Heart right ventricle (tissue), 16 donors: ENCODE results near the gene FAM149B1. TPM values are rescaled to one million over a fixed set of nuclear protein-coding genes. Genes with fewer than 3 reads are reported as not detected.

ENCODE experiments used
- ATAC-seq, 8 donors: fragments of 200-7000 bp; cut with Tn5 transposase; one replicate each; pipeline ENCODE4 v1.9.1; 2020; ENCODE audit warnings: mild to moderate bottlenecking in 8 of 8, moderate library complexity in 8 of 8, moderate number of reproducible peaks in 1 of 8
- DNase-seq, 2 donors: peaks; one replicate each; pipeline ENCODE4 v3.0.0-alpha.2; 2020
- H3K27ac ChIP-seq, 10 donors: fragments of 200-600 bp; sonication (generic) in 2 of 10; one replicate each; pipeline versions ENCODE4 v1.5.0 to v1.8.0; 2020 to 2022; ENCODE audit warnings: mild to moderate bottlenecking in 3 of 10
- H3K27me3 ChIP-seq, 7 donors: fragments of 200-600 bp; one replicate each; pipeline ENCODE4 v1.8.0; 2021 to 2022; ENCODE audit warnings: mild to moderate bottlenecking in 2 of 7
- H3K36me3 ChIP-seq, 9 donors: fragments of 200-600 bp; sonication (generic) in 1 of 9; one replicate each; pipeline versions ENCODE4 v1.5.0 to v1.8.0; 2020 to 2022; ENCODE audit warnings: mild to moderate bottlenecking in 2 of 9
- H3K4me1 ChIP-seq, 9 donors: fragments of 200-600 bp; sonication (generic) in 1 of 9; one replicate each; pipeline versions ENCODE4 v1.5.0 to v1.8.0; 2020 to 2022; ENCODE audit warnings: mild to moderate bottlenecking in 4 of 9
- H3K4me3 ChIP-seq, 10 donors: fragments of 200-600 bp; sonication (generic) in 2 of 10; one replicate each; pipeline versions ENCODE4 v1.5.0 to v1.8.0; 2020 to 2022; ENCODE audit warnings: mild to moderate bottlenecking in 7 of 10, moderate library complexity in 2 of 10
- H3K9me3 ChIP-seq, 11 donors: fragments of 200-600 bp in 10 of 11; sonication (generic) in 2 of 11; one replicate each; pipeline versions ENCODE4 v1.5.0 to v1.8.0; 2013 to 2022; ENCODE audit warnings: mild to moderate bottlenecking in 2 of 11, control low read depth in 1 of 11, moderate library complexity in 1 of 11
- CTCF ChIP-seq, 9 donors: fragments of 200-600 bp; sonication (generic) in 2 of 9; IDR thresholded peaks; one replicate each; pipeline versions ENCODE4 v1.5.0 to v1.8.0; 2021 to 2022; ENCODE audit warnings: antibody characterized with exemption in 9 of 9, mild to moderate bottlenecking in 5 of 9, moderate library complexity in 1 of 9
- WGBS, 2 donors: extraction: QIAGEN DNeasy Blood & Tissue Kit; methylation state at CpG; one replicate each; pipeline ENCODE4 v1.1.7; 2013; ENCODE audit warnings: inconsistent platforms in 1 of 2; 5-methylcytosine and 5-hydroxymethylcytosine counted together
- intact Hi-C, 10 donors: fragments of 100-400 bp; cut with DNase I; formaldehyde crosslinking; loops; one replicate each; pipeline versions ENCODE4 v1.11.1 to v1.14.2; 2022
- polyA plus RNA-seq, 2 donors: library from polyadenylated mRNA; stranded (reverse); fragments of 200-250 nt; gene quantifications; one replicate each; pipeline ENCODE4 v1.2.3, GENCODE V29; 2013
- total RNA-seq, 10 donors: library from RNA; stranded (reverse); fragmentation: NEBNext Ultra II Directional in 3 of 10; extraction: Animal tissue kit (Norgen Biotek cat#: 25700) in 3 of 10; gene quantifications; one replicate each; pipeline versions ENCODE4 v1.2.1 to v1.2.4, GENCODE V29; 2021 to 2023
- donor health status: Arrhythmogenic right ventricular cardiomyopathy.
- donor health status: ischemic (EF 13 %, LVEDD 7.1; RV severe dilation, severe dysfunction).
- donor health status: healthy with polysubstance abuse.
- donor health status: DM: no; HTN: yes; CAD: no.
- donor health status: DM: no; HTN: no; CAD: no.
- donor health status: ischemic (EF 25% LVEDD 6.9; RV normal size, moderate dysfunction).
- donor health status: ischemic (EF 25% LVEDD 5.7; RV mildly dilated, moderate dysfunction).
- donor health status: healthy.
- donor health status: DM: yes; HTN: yes; CAD: no.
- donor health status: Ischemic cardiomyopathy.
- donor health status: ischemic (EF 35%, LVEDD 5.7; RV mildly dilated, moderate dysfunction).
- donor health status: nonischemic (EF 11% LVEDD 7.7; RV severe dilation, severe dysfunction).
- donor health status: DM: yes; HTN: yes; CAD: no.
- donor health status: PGD.
- donor health status: ischemic (EF 29% LVEDD 5.4; RV normal size, mild dysfunction).
- donor health status: nonischemic (EF 23%, LVEDD 6.1; RV moderate dilation, normal function).

Gene FAM149B1
- total and polyA plus RNA-seq, 12 donors, result 8.0 to 27.0 (median 16.7) TPM

GRCh38 chr10:73159038-73159648 is 8.8 kb upstream of the FAM149B1 start:
- ATAC-seq, result peak in 1 of 8 donors; percentile 56
- no peak overlapping the region for H3K4me3 ChIP-seq
- peak; percentile 33 to 47 for DNase-seq
- H3K9me3 ChIP-seq, result no peaks in the 10 kb centered on the region
- WGBS, 2 donors, result 8 to 12% methylated on average over 5 of the region's 5 CpGs
- peak; percentile 40 to 86 (median 81) for TF ChIP-seq CTCF (IDR thresholded peaks at IDR 0.05)
- peaks cover 0 to 38% (median 27%) of the 10 kb centered on the region in 9 donors for H3K4me1 ChIP-seq
- H3K27me3 ChIP-seq, result no peaks in the 10 kb centered on the region
- no peak overlapping the region for H3K27ac ChIP-seq
- intact Hi-C loops, result loop anchor here in 5 of 10 donors (1.0 to 10.0 kb wide), 4 partner anchors 62 to 794 kb away; partner anchors contain the start of gene P4HA1 (in 5 of the 5)
- peaks cover 0 to 93% (median 36%) of the 10 kb centered on the region in 9 donors for H3K36me3 ChIP-seq

- DNase-seq, result no peak
- Histone ChIP-seq H3K27me3 (no peaks in the 10 kb centered on the region), H3K4me3 (no peak overlapping the region), H3K4me1 (peaks cover 0 to 47% (median 33%) of the 10 kb centered on the region in 9 donors), H3K9me3 (no peaks in the 10 kb centered on the region), H3K27ac (no peak overlapping the region), H3K36me3 (peaks cover 0 to 90% (median 27%) of the 10 kb centered on the region in 9 donors)
- intact Hi-C loops, result loop anchor here in 5 of 10 donors (5.0 to 10.0 kb wide), 3 partner anchors 64 to 796 kb away; partner anchors contain the start of gene P4HA1 (in 4 of the 5)
- WGBS, 2 donors, result 96 to 98% methylated on average over 1 of the region's 1 CpG
- no peak for TF ChIP-seq CTCF (IDR thresholded peaks at IDR 0.05)
- no peak for ATAC-seq
Measured at GRCh38 chr10:73161079-73161478, 6.8 kb upstream of the FAM149B1 start.

DNA sequence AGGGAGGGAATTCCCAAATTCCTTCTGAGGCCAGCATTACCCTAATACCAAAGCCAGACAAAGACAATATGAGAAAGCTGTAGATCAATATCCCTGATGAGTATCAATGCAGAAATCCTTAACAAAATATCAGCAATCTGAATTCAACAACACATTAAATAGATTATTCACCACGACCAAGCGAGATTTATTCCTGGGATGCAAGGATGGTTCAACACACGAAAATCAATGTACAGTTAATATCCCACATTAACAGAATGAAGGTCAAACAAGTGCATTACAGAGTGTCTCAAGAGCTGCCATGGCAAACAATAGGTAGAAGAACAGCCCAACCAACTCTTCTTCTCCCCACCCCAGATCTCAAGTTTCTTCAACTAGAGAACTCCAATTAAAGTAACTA is 6.3 kb upstream of the FAM149B1 start:
- ATAC-seq (no peak), DNase-seq (no peak)
- TF ChIP-seq CTCF (IDR thresholded peaks at IDR 0.05), result no peak
- Histone ChIP-seq H3K4me3 (no peak overlapping the region), H3K27ac (no peak overlapping the region), H3K36me3 (peaks cover 0 to 84% (median 22%) of the 10 kb centered on the region in 9 donors), H3K27me3 (no peaks in the 10 kb centered on the region), H3K9me3 (no peaks in the 10 kb centered on the region), H3K4me1 (peaks cover 0 to 53% (median 39%) of the 10 kb centered on the region in 9 donors)
- intact Hi-C loops, result loop anchor here in 5 of 10 donors (5.0 to 10.0 kb wide), 3 partner anchors 64 to 797 kb away; partner anchors contain the start of gene P4HA1 (in 4 of the 5)
- 95% methylated on average over 3 of the region's 3 CpGs for WGBS, 2 donors

DNA sequence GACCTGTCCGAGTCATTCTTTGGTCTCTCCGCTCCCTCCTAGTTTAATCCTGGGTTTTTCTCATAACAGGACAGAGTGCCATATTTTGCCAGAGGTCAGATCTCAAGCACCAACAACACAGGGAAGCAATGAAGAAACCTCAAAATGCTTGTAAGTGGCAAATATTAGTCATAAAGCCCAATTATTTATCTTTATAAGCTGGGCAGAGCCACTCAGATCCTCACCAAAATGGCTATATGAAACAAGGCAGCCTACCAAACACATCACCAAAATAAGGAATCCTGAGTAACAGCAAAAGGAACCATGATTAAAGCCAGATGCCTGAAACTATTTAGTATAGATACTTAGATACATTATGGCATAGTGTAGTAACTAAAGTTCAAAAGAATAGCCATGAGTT is 4.8 kb upstream of the FAM149B1 start:
- Histone ChIP-seq H3K4me1 (peaks cover 0 to 62% (median 48%) of the 10 kb centered on the region in 9 donors), H3K9me3 (no peaks in the 10 kb centered on the region), H3K27me3 (no peaks in the 10 kb centered on the region), H3K27ac (no peak overlapping the region), H3K36me3 (peaks cover 0 to 70% (median 12%) of the 10 kb centered on the region in 9 donors), H3K4me3 (no peak overlapping the region)
- no peak for TF ChIP-seq CTCF (IDR thresholded peaks at IDR 0.05)
- DNase-seq (no peak), ATAC-seq (no peak)
- intact Hi-C loops, result loop anchor here in 5 of 10 donors (5.0 to 10.0 kb wide), 3 partner anchors 66 to 798 kb away; partner anchors contain the start of gene P4HA1 (in 4 of the 5)
- 95 to 98% methylated on average over 2 of the region's 2 CpGs for whole genome bisulfite sequencing, 2 donors
